Neural cell (in vitro differentiated cells): ENCODE results near the gene PODNL1.

Experiments used
- EP300 ChIP-seq: fragments of 450-650 bp; conservative IDR thresholded peaks from 2 replicates; pipeline ENCODE4 v1.6.1; 2014; ENCODE audit warnings: antibody characterized with exemption, mild to moderate bottlenecking, moderate library complexity; ENCODE audit not compliant: poor library complexity, severe bottlenecking
- POLR2AphosphoS5 ChIP-seq: IDR thresholded peaks from 2 replicates; pipeline ENCODE4 v1.6.1; 2012
- RAD21 ChIP-seq: fragments of 450-650 bp; conservative IDR thresholded peaks from 2 replicates; pipeline ENCODE4 v1.6.1; 2014; ENCODE audit warnings: antibody characterized with exemption, mild to moderate bottlenecking, moderate library complexity
- SMC3 ChIP-seq: fragments of 450-650 bp; conservative IDR thresholded peaks from 2 replicates; pipeline ENCODE4 v1.6.1; 2014; ENCODE audit warnings: antibody characterized with exemption, mild to moderate bottlenecking, moderate library complexity; ENCODE audit not compliant: poor library complexity
- TAF1 ChIP-seq: IDR thresholded peaks from 2 replicates; pipeline ENCODE4 v1.6.1; 2012; ENCODE audit warnings: low read depth
- TF ChIP-seq, protein P1 (sequence below): fragments of 450-650 bp; IDR thresholded peaks from 2 replicates; pipeline ENCODE4 v1.5.1; 2014; ENCODE audit warnings: antibody characterized with exemption, mild to moderate bottlenecking, moderate library complexity; ENCODE audit not compliant: poor library complexity, severe bottlenecking

DNA sequence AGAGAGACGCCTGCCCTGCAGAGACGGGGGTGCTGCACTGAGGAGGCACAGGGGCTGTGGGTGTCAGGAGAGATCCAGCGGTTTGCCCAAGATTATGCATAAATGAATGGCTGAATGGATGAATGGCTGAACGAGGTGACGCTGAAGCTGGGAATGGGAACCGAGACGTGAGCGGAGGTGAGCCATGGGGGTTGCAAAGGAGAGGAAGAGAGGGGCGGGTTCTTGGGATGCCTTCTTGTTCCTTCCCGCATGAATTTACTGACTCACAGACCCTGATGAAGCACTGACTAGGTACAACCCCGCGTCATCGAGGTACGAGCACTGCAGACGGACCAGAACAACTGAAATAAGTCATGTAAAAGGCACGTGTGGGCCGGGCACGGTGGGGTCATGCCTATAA lies 30.8 kb upstream of the PODNL1 start:
- no peak for TF ChIP-seq POLR2AphosphoS5
- TF ChIP-seq TAF1, result no peak
- TF ChIP-seq EP300, result no peak
- TF ChIP-seq, protein P1, sequence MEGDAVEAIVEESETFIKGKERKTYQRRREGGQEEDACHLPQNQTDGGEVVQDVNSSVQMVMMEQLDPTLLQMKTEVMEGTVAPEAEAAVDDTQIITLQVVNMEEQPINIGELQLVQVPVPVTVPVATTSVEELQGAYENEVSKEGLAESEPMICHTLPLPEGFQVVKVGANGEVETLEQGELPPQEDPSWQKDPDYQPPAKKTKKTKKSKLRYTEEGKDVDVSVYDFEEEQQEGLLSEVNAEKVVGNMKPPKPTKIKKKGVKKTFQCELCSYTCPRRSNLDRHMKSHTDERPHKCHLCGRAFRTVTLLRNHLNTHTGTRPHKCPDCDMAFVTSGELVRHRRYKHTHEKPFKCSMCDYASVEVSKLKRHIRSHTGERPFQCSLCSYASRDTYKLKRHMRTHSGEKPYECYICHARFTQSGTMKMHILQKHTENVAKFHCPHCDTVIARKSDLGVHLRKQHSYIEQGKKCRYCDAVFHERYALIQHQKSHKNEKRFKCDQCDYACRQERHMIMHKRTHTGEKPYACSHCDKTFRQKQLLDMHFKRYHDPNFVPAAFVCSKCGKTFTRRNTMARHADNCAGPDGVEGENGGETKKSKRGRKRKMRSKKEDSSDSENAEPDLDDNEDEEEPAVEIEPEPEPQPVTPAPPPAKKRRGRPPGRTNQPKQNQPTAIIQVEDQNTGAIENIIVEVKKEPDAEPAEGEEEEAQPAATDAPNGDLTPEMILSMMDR, result no peak
- no peak for TF ChIP-seq RAD21
- no peak for TF ChIP-seq SMC3
